ENCODE data around the gene MEIG1. TPM values are rescaled to one million over a fixed set of nuclear protein-coding genes. Genes with fewer than 3 reads are reported as not detected.
"Not testable (repeated sequence)": the region's sequence is repeated elsewhere in the genome, so short reads cannot be mapped to it uniquely, and the experiment has no call there.

Gene MEIG1, protein sequence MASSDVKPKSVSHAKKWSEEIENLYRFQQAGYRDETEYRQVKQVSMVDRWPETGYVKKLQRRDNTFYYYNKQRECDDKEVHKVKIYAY
- polyA plus RNA-seq (ENCODE audit: low read depth in 6 of 6): 1 to 10 TPM in 2 of 6 donors, under 1 TPM in 1, not detected in 3; 0.99 to 2.2 (median 1.2) TPM

DNA sequence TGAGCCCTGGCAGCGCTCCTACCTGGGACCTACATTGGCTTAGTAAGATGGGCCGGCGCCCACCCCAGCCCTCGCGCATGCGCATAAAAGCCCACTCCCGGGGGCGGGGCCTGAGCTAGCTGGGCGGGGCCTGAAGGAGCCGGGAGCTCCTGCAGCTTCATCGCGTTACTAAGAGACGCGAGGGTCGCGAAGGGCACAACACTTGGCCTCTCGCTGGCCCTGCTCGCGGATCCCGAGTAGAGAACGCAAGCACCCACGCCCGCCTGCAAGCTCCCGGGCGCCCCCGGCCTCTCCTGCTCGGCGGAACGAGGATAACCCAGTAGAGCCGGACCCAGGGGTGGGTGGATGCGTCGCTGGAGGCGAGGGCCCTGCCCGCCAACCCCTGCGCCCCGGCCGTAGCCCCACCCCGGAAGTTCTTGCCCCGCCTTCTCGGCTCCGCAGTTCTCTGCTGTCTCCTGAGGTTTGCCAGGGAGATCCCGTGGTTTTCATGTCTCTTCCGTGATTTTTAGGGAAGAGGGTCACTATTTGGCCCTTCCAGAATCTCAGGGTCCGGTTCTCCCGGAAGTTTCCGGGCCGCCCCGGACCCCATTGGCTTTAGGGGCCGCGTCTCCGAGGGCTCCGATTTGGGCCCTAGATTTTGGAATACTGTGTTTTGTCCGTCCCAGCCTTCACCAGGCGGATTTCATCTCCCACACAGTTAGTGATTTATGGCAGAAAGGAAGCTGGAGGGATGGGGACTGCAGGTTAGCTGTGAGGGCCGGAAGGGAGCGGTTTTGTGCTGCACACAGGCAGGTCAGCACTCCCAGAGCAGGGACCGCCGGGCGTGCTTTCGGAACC, at the start of gene MEIG1:
Gene MEIG1, plus strand, starts transcription at position 168 of the 837 bp plus-strand sequence. CDS start 7,081 bp downstream, outside the sequence.
- Mint-ChIP-seq H3K36me3 (no peaks in the 10 kb centered on the region), H3K4me3 (peak within 1 kb of the TSS; percentile 96 to 99 (median 98)), H3K27me3 (no peaks in the 10 kb centered on the region), H3K4me1 (peaks cover 13 to 37% (median 18%) of the 10 kb centered on the region in 3 donors), H3K9me3 (no peaks in the 10 kb centered on the region), H3K27ac (peak within 1 kb of the TSS; percentile 95 to 99 (median 98))
- DNase-seq: peak; percentile 93
- peak; percentile 82 to 84 for ATAC-seq (ENCODE audit: low read depth in 2 of 2)

DNA sequence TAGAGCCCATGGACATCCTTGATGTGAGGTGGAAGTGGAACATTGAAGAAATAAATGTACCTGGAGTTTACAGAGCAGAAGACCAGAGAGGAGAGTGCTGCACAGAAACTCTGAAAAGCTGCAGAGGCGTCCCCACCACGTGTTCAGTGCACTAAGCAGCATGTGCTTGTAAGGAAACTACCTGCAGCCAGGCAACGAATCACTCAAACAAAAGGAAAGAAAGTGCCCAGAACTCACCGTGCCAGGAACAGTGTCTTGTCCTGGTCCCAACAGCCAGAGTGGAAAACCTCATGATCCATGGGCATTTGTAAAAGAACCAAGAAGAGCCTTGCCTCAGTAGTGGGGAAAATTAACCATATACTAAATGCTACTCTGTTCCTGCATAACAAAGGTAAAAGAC, 48.2 kb upstream of the MEIG1 start:
- peaks cover 11 to 21% (median 11%) of the 10 kb centered on the region in 3 donors for H3K4me1 Mint-ChIP-seq
- peaks cover 0 to 4% (median 0%) of the 10 kb centered on the region in 7 donors for H3K9me3 Mint-ChIP-seq
- no peak for DNase-seq
- H3K27me3 Mint-ChIP-seq: no peaks in the 10 kb centered on the region
- peak overlapping the region in 1 of 6 donors; percentile 34 for H3K27ac Mint-ChIP-seq
- H3K4me3 Mint-ChIP-seq: no peak overlapping the region
- ATAC-seq (ENCODE audit: low read depth in 2 of 2): no peak
- peaks cover 47 to 61% of the 10 kb centered on the region in 2 donors for H3K36me3 Mint-ChIP-seq

DNA sequence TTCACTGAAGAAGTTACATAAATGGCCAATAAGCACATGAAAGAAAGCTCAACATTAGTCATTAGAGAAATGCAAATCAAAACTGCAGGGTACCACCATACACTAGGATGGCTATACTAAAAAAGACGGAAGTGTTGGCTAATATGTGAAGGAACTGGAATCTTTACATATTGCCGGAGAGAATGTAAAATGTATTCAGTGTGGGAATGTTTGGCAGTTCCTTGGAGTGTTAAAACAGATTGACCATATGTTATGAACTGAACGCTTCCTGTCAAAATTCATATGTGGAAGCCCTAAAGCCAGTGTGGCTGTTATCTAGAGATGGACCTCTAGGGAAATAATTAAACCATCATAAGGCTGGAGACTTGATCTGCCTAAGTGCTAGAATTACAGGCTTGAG, 47.4 kb upstream of the MEIG1 start:
- H3K27me3 Mint-ChIP-seq: no peaks in the 10 kb centered on the region
- no peak for ATAC-seq (ENCODE audit: low read depth in 2 of 2)
- peaks cover 56 to 69% of the 10 kb centered on the region in 2 donors for H3K36me3 Mint-ChIP-seq
- DNase-seq: no peak
- H3K9me3 Mint-ChIP-seq: peaks cover 0 to 8% (median 2%) of the 10 kb centered on the region in 7 donors
- H3K27ac Mint-ChIP-seq: peak overlapping the region in 1 of 6 donors; percentile 8
- no peak overlapping the region for H3K4me3 Mint-ChIP-seq
- H3K4me1 Mint-ChIP-seq: peaks cover 11 to 21% (median 13%) of the 10 kb centered on the region in 3 donors

DNA sequence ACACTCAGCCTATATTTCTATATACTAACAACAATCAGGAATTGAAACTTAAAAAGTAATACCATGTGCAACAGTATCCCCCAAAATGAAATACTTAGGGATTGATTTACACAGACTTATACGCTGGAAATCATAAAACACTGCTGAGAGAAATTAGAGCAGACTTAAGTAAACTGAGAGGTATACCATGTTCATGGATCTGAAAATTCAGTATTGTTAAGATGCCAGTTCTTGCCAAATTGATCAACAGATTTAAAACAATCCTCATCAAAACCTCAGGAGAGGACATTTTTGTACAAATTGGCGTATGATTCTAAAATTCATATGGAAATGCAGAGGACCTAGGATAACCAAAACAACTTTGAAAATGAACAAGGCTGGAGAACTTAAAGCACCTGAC, 42.6 kb upstream of the MEIG1 start:
- H3K36me3 Mint-ChIP-seq: peaks cover 69 to 76% of the 10 kb centered on the region in 2 donors
- H3K27ac Mint-ChIP-seq: peak overlapping the region in 2 of 6 donors; percentile 18 to 19
- H3K9me3 Mint-ChIP-seq: peaks cover 0 to 20% (median 13%) of the 10 kb centered on the region in 7 donors
- no peak overlapping the region for H3K4me3 Mint-ChIP-seq
- H3K4me1 Mint-ChIP-seq: peaks cover 7 to 17% (median 11%) of the 10 kb centered on the region in 3 donors
- ATAC-seq (ENCODE audit: low read depth in 2 of 2) (no peak), DNase-seq (no peak)
- no peaks in the 10 kb centered on the region for H3K27me3 Mint-ChIP-seq

DNA sequence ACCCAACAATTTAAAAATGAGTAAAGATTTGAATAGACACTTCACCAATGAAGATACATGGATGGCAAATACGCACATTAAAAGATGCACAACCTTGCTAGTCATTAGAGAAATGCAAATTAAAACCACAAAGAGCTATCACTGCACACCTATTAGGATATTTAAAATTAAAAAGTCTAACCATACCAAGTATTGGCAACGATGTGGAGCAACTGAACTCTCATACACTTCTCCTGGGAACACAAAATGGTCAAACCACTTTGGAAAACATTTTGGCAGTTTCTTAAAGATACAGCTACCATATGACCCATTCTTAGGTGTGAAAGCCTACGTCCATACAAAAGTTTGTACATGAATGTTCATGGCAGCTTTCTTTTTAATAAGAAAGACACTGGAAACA, 41.4 kb upstream of the MEIG1 start:
- ATAC-seq (ENCODE audit: low read depth in 2 of 2) (no peak), DNase-seq (no peak)
- Mint-ChIP-seq H3K27me3 (no peaks in the 10 kb centered on the region), H3K27ac (no peak overlapping the region), H3K4me3 (no peak overlapping the region), H3K9me3 (peaks cover 0 to 20% (median 13%) of the 10 kb centered on the region in 7 donors), H3K36me3 (peaks cover 72 to 85% of the 10 kb centered on the region in 2 donors), H3K4me1 (peaks cover 7 to 20% (median 11%) of the 10 kb centered on the region in 3 donors)

DNA sequence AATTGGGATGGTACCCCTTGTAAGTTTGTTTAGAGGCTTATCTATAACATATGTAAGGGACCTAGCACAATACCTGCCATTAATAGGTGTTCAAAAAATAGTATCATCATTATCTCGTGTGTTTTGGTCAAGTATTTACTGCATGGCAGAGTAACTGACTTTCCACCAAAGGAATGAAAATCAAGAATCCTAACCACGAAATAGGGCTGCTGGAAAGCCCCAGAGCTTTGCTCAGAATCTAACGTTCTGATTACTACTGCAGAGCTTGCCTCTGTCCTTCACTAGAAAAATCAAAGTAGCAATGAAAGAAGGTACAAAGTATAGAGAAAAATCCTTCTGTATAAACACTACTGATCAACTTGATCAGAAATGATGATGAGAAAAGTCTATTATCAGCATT, 40.2 kb upstream of the MEIG1 start:
- no peak for DNase-seq
- peaks cover 7 to 16% (median 11%) of the 10 kb centered on the region in 3 donors for H3K4me1 Mint-ChIP-seq
- peaks cover 66 to 78% of the 10 kb centered on the region in 2 donors for H3K36me3 Mint-ChIP-seq
- ATAC-seq (ENCODE audit: low read depth in 2 of 2): no peak
- H3K27ac Mint-ChIP-seq: no peak overlapping the region
- peaks cover 0 to 20% (median 13%) of the 10 kb centered on the region in 7 donors for H3K9me3 Mint-ChIP-seq
- H3K4me3 Mint-ChIP-seq: no peak overlapping the region
- no peaks in the 10 kb centered on the region for H3K27me3 Mint-ChIP-seq

DNA sequence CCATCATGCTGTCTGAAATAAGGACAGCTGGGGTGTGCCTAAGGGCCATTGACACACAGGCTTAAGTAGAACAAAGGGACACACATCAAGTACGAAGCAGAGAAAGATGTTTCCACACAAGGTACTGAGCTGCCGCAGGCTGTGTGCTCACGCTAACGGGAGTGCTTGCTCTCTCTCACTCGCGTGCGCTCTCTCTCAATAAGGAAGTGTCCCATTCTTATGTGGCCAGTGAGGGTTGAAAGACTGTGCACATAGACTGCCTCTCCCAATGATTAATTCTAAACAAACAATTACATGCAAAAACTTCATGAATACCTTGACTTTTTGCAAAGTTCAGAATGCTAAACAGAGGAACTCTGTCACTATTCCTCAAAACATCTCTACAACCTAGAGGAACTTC, 35.2 kb upstream of the MEIG1 start:
- H3K27ac Mint-ChIP-seq: peak overlapping the region in 2 of 6 donors; percentile 24 to 36
- peaks cover 37 to 45% of the 10 kb centered on the region in 2 donors for H3K36me3 Mint-ChIP-seq
- no peak overlapping the region for H3K4me3 Mint-ChIP-seq
- H3K27me3 Mint-ChIP-seq: no peaks in the 10 kb centered on the region
- ATAC-seq (ENCODE audit: low read depth in 2 of 2) (no peak), DNase-seq (no peak)
- H3K9me3 Mint-ChIP-seq: peaks cover 0 to 2% (median 0%) of the 10 kb centered on the region in 7 donors
- peaks cover 25 to 30% (median 26%) of the 10 kb centered on the region in 3 donors for H3K4me1 Mint-ChIP-seq

DNA sequence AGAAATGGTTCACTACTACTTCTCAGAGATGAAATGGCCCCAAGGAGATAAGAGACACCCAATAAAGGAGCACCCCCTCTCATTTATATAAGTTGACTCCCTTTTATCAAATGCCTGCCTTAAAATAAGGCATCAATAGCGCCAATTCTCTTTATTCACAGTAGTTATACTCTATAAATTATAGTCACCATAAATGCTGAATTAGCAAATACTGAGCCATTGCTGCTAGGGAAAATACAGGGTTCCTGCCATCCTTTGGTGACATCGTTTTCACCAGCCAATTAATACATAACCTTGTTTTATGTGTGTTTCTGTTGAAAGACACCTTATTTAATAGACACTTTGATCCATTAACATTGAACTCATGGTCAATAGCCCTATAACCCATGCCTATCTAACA, 33.9 kb upstream of the MEIG1 start:
- Mint-ChIP-seq H3K4me3 (no peak overlapping the region), H3K9me3 (no peaks in the 10 kb centered on the region), H3K27me3 (no peaks in the 10 kb centered on the region), H3K27ac (no peak overlapping the region), H3K4me1 (peaks cover 25 to 29% (median 26%) of the 10 kb centered on the region in 3 donors), H3K36me3 (peaks cover 24 to 32% of the 10 kb centered on the region in 2 donors)
- ATAC-seq (ENCODE audit: low read depth in 2 of 2) (no peak), DNase-seq (no peak)

DNA sequence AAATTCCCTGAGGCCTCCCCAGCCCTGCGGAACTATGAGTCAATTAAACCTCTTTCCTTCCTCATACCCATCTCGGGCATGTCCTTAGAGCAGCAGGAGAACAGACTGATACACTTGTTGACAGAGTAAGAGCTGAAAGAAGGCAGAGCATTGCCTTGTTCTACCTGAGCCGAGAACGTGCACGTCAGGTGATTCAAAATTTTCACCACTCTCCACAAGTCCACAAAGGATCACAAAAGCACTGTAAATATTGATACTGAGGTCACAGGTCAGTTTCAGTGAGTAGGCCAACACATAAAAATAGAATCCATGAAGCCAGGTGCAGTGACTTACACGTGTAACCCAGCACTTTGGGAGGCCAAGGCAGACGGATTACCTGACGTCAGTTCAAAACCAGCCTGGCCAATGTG, 33.1 kb upstream of the MEIG1 start:
- no peaks in the 10 kb centered on the region for H3K27me3 Mint-ChIP-seq
- no peak for DNase-seq
- H3K36me3 Mint-ChIP-seq: peaks cover 19 to 29% of the 10 kb centered on the region in 2 donors
- no peak for ATAC-seq (ENCODE audit: low read depth in 2 of 2)
- H3K9me3 Mint-ChIP-seq: no peaks in the 10 kb centered on the region
- peak overlapping the region in 1 of 8 donors; percentile 42 for H3K4me3 Mint-ChIP-seq
- H3K27ac Mint-ChIP-seq: peak overlapping the region in 2 of 6 donors; percentile 60 to 78
- H3K4me1 Mint-ChIP-seq: peaks cover 25 to 27% (median 26%) of the 10 kb centered on the region in 3 donors

DNA sequence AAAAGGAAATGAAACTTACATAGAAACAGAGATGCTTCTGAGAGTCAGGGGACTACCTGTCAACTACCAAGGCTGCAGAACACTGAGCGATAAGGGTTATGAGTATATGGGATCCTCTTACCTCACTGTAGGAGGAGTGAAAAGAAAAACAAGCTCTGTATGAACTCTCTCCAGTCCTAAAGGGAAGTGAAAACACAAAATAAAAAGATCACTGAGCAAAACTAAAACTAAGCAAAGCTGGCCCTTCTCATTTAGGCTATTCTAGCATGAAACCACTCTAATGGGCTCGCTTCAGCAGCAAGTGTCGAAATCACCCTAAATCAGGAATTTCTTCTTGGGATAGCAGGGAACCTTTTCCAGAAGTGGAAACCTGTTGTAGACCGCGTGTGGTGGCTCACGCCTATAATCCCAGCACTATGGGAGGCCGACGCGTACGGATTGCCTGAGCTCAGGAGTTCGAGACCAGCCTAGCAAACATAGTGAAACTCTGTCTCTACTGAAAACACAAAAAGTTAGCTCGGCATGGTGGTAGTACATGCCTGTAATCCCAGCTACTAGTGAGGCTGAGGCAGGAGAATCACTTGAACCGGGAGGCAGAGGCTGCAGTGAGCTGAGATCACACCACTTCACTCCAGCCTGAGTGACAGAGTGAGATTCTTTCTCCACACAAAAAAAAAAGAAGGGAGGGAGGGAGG, 32.3 kb upstream of the MEIG1 start:
- Mint-ChIP-seq H3K9me3 (no peaks in the 10 kb centered on the region), H3K36me3 (peaks cover 11 to 22% of the 10 kb centered on the region in 2 donors), H3K27me3 (no peaks in the 10 kb centered on the region), H3K27ac (peak overlapping the region; percentile 19 to 94 (median 80)), H3K4me3 (peak overlapping the region in 5 of 8 donors; percentile 2 to 72 (median 41)), H3K4me1 (peaks cover 20 to 26% (median 25%) of the 10 kb centered on the region in 3 donors)
- peak; percentile 97 to 98 for ATAC-seq (ENCODE audit: low read depth in 2 of 2)
- peak; percentile 19 for DNase-seq

DNA sequence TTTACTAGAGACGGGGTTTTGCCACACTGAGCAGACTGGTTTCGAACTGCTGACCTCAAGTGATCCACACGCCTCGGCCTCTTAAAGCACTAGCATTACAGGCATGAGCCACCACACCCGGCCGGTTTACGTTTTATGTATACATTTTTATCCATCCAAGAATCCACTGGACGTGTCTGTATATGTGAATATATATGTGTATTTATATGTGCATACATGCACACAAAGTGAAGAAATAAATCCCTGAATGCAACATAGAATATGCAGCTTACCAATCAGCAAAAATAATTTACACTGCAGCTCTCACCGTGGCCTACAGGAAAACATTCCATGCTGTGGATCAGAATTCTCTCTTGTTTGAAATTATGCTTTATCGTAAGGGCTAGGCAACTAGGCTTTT, 28.6 kb upstream of the MEIG1 start:
- Mint-ChIP-seq H3K4me3 (no peak overlapping the region), H3K27me3 (no peaks in the 10 kb centered on the region), H3K4me1 (peaks cover 20 to 26% (median 23%) of the 10 kb centered on the region in 3 donors), H3K27ac (no peak overlapping the region), H3K36me3 (peaks cover 8 to 14% of the 10 kb centered on the region in 2 donors), H3K9me3 (no peaks in the 10 kb centered on the region)
- no peak for ATAC-seq (ENCODE audit: low read depth in 2 of 2)
- DNase-seq: no peak

DNA sequence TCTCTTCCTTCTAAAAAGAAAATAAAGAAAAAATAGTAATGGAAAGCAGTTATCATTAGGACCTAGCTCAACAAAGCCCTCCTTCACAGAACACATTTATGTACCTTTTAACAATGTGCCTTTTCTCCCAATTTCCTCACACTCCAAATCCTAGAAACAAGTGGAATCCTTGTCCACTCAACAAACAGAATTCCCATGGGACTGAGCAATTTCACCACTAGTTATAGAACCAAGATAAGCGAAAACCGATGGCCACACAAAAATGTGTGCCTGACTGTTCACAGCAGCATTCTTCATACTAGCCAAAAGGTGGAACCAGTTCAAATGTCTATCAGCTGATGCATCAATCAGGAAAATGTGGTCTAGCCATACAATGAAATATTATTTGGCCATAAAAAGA, 22.6 kb upstream of the MEIG1 start:
- H3K27ac Mint-ChIP-seq: peak overlapping the region in 3 of 6 donors; percentile 57 to 76 (median 65)

DNA sequence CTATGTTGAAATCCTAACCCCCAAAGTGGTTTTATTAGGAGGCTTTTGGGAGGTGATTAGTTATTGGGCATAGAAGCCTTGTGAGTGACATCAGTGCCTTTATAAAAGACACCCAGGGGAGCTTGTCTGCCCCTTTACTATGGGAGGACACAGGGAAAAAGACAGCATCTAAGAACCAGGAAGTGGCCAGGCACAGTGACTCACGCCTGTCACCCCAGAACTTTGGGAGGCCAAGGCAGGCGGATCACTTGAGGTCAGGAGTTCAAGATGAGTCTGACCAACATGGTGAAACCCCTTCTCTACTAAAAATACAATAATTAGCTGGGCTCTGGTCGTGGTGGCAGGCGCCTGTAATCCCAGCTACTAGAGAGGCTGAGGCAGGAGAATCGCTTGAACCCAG, 20.2 kb upstream of the MEIG1 start:
- DNase-seq; ATAC-seq (ENCODE audit: low read depth in 2 of 2); H3K27me3 Mint-ChIP-seq; H3K9me3 Mint-ChIP-seq; H3K4me3 Mint-ChIP-seq; H3K36me3 Mint-ChIP-seq: not testable (repeated sequence)
- Mint-ChIP-seq H3K4me1 (peaks cover 4 to 26% (median 10%) of the 10 kb centered on the region in 3 donors), H3K27ac (peak overlapping the region in 1 of 6 donors; percentile 20)

More for the DNA sequence above, 22.6 kb upstream of the MEIG1 start:
- Mint-ChIP-seq H3K36me3 (peaks cover 8 to 14% of the 10 kb centered on the region in 2 donors), H3K4me3 (no peak overlapping the region), H3K4me1 (peaks cover 0 to 11% (median 0%) of the 10 kb centered on the region in 3 donors), H3K9me3 (no peaks in the 10 kb centered on the region), H3K27me3 (no peaks in the 10 kb centered on the region)
- ATAC-seq (ENCODE audit: low read depth in 2 of 2) (no peak), DNase-seq (no peak)
